ENCODE measurements around the gene NPR2.

Gene NPR2

DNA sequence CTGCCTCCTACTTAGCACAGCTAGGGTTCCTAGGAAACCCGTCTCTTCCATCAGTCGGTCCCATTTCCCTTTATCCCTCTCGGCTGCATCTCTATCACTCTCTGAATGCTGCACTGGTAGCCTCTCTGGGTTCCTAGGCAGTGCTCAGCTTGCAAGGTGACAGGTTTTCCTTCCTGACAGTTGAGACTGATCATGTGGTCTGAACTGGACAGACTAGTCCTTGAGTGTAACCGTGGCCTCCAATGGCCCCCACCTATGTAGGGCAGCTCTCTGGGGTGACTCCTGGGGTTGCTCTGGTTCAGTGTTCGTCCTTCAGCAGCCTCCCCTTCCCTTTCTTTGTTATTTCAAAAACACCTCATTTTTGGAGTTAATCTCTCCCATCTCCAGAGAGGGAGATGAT lies 41.4 kb downstream of the NPR2 start:
- DNase-seq (ENCODE audit: low spot score) = no peak

DNA sequence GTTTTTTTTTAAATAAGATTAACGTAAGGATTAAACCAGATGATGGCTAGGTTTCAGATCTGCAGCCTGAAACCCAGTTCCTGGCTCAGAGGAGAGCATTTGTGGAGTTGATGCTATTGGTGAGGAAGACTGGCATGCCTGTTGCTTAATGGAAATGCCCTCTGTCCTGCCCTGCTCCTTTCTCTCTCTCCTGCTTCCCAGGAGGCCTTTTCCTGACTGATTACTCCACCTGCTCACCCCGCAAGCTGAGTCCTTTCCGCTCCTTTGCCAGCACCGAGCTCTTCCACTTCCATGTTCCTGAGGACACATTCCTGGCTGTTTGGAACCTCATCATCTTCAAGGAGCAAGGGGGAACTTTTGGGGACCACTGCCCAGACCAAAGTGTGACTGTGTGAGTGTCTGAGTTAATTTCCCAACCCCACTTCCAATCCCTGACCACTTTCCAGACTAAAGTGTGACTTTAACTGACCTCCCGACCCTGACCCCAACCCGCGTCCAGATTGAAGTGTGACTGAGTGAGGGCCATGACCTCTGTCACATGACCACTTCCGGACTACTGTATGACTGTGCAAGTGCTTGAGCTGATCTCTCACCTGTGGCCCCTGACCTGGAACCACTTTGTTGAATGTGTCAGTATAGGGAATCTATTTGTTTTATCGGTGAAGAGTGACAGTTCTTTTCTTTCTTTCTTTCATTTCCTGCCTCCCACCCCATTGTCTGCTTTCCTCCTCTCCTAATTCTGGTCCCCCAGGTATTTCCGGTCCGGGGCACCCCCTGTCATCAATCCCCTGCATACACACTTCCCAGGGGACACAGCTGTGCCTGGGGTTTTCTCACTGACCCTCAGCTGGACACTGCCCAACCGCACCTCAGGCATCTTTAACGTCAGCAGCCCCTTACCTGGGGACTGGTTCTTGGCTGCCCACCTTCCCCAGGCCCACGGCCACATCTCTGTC lies 43.1 kb downstream of the NPR2 start:
- no peak for DNase-seq (ENCODE audit: low spot score)

DNA sequence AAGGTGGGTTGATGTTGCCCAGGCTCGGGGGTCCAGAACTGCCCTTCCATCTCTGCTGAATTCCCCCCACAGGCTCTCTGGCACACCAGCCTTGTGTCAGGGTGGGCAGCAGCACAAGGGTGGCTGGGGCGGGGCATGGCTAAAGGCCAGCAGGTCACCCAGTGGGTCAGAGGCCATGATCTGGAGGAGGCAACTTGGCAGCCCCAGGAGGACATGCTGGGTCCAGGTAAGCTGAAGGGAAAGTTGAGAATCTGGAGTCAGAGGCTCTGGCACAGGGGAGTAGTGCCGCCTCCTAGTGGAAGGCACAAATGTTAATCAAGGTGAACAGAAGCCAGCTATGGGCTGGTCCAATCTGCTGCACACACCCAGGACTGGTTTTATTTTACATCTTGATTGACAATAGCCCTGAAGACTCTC lies 43.8 kb downstream of the NPR2 start:
- DNase-seq (ENCODE audit: low spot score) = no peak

DNA sequence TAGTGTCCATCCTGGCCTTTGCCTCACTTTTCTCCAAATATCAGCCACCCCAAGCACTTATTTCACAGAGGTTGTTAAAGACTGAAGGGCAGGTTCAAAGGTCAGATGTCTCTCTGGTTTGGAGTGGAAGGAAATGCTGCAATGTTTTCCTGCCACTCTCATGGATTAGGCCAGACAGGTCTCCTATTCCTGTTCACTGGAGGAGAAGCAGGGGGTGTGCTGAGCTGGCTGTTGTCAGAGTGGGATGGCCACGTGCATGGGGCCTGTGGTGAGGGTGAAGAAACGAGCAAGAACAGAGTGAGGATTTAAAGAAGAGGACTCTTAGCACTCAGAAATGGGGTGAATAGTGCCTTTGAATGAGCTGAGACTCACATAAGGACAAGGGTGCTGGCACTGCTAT lies 44.4 kb downstream of the NPR2 start:
- no peak for DNase-seq (ENCODE audit: low spot score)

DNA sequence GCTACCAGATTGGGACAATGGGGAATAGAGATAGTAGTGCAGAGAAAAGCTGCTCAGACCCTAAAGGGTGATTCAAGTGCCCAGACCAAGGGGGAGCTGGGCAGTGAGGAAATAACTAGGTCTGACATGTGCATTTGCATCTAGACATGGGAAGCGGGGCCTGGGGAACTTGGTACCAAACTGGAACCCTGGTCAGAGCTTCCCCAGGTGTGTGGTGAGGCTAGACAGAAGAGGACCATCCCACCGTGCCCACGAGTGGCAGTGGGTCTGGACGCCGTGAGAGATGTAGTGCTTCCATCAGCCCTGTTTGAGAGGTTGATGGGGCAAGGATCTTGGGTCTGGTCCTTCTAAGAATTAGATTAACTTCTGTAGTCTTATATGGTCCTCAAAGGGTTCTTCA lies 45.2 kb downstream of the NPR2 start:
- DNase-seq (ENCODE audit: low spot score) = no peak

DNA sequence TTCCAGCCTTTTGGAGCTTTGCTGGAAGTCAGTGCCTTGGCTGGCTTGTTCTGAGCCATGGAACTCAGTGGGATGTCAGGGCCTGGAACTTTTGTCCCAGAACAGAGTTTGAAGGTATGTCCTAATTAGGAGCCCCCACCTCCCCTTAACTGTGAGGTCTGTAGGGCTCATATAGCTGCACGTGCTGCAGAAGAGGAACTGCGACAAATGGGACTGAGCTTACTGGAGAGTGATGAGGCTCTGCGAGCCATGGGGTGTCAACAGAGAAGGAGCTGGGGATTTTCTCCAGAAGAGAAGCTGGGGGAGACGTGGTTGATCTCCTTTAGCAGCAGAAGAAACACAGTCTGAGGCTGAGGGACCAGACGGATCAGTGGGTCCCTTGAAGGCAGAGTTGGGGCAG lies 48.5 kb downstream of the NPR2 start:
- DNase-seq (ENCODE audit: low spot score) = no peak

DNA sequence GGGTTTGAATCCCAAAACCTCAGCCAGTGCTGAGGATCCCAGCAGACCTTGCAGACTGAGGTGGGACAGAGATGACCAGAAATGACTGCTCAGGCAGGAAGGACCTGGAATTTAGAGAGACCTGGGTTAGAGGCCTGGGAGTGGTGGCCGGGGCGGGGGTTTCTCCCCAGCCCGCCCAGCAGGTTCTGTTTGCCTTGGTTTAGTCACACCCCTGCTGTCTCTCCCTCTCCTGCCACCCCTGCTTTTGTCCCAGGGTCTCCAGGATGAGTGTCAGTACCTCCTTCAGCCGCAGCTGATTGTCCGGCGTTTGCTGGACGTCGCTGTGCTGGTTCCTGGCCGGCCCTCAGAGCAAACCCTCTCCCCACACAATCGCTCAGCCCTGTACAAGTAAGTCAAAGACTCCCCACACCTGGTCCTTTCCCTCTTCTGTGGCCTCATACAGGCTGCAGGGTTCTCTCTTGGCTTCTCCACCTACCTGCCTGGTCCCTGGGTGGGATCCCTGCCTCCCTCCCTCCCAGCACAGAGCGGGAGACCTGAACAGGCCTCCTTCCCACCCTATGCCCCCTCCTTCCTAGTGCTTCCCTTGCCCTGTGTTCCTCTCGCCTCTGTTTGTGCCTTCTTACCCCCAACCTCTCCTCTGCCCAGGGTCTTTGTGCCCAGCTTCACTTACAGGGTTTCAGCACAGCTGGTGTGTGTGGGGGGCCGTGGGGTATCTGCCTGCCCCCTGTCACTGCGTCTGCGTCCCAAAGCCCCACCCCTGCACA lies 49.7 kb downstream of the NPR2 start:
- DNase-seq (ENCODE audit: low spot score) = no peak

DNA sequence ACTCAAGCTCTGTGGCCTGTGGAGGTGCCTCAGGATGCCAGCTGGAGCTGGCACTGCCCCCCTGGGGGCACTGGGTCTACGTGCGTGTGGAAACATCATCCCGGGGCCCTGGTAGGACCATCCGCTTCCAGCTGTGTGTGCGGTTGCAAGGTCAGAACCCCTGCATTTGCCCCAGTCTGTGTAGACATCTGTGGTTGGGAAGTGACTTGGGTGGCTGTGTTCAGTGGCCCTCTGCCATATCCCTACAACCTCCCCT lies 50.2 kb downstream of the NPR2 start:
- no peak for DNase-seq (ENCODE audit: low spot score)

DNA sequence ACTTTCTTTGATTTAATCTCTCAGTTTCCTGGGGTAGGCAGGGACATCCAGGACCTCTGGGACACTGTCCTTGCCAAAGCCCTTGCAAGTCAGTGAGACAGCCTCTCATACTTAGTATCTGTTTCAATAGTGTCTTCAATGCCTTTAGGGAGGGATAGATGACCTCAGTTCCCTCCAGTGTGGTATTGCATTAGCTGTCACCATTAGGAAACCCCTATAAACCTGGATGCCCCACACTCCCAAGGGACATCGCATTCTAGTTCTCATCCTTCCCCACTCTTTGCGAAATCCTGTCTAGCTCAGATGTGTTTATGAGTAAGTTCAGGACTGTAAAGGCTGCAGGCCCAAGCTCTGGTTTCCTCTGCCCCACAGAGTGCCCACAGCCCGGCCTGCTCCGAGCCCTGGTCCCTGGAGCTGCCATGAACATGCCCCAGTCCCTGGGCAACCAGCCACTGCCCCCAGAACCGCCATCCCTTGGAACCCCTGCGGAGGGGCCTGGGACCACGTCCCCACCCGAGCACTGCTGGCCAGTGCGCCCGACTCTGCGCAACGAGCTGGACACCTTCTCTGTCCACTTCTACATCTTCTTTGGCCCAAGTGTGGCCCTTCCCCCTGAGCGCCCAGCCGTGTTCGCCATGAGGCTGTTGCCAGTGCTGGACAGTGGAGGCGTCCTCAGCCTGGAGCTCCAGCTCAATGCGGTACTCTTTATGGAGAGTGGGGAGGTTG lies 50.8 kb downstream of the NPR2 start:
- no peak for DNase-seq (ENCODE audit: low spot score)

DNA sequence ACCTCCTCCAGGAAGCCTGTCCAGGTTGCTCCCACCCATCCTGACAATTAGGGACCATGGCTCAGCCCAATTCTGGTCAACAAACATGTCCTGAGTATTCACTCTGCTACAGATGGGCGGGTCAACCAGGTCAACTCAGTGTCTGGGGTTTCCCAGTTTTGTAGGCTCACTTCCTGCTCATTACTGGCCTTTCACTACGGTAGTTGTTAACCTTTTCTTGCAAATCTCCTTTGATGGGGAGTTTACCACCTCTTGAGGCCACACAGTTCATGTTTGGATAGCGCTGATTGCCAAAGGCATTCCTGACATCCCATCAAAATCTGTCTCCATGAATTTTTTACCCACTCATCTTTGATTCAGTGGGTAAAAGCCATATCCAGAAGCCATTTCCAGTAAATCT lies 51.4 kb downstream of the NPR2 start:
- DNase-seq (ENCODE audit: low spot score) = no peak

DNA sequence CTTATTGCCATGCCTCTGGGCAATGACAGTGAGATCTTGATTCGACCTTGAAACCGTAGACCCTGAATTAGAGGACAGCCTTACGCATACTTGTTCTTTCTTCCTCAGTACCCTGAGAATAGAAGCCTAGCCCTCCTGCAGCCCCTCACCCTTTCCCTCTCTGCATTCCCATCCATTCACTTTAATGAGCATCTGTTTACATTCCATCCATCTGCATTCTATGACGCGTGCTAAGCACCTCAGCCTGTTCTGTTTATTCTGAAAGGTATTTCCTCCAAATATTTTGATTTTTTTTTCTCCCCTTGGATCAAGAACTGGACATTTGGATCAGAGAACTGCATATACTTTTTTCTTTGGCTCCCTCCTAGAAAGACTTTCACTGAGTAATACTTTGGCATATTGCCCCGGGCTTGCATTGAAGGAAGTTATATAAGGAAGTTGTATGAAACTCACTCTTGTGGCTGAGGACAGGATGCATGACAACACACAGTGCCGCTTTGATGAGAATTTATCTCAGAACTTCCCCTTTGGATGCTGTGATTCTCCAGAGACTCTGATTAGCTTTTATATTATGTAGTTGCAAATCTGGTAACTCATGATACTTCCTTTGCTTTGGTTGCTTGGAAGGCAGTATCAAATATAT lies 53.4 kb downstream of the NPR2 start:
- DNase-seq (ENCODE audit: low spot score) = peak; percentile 44

DNA sequence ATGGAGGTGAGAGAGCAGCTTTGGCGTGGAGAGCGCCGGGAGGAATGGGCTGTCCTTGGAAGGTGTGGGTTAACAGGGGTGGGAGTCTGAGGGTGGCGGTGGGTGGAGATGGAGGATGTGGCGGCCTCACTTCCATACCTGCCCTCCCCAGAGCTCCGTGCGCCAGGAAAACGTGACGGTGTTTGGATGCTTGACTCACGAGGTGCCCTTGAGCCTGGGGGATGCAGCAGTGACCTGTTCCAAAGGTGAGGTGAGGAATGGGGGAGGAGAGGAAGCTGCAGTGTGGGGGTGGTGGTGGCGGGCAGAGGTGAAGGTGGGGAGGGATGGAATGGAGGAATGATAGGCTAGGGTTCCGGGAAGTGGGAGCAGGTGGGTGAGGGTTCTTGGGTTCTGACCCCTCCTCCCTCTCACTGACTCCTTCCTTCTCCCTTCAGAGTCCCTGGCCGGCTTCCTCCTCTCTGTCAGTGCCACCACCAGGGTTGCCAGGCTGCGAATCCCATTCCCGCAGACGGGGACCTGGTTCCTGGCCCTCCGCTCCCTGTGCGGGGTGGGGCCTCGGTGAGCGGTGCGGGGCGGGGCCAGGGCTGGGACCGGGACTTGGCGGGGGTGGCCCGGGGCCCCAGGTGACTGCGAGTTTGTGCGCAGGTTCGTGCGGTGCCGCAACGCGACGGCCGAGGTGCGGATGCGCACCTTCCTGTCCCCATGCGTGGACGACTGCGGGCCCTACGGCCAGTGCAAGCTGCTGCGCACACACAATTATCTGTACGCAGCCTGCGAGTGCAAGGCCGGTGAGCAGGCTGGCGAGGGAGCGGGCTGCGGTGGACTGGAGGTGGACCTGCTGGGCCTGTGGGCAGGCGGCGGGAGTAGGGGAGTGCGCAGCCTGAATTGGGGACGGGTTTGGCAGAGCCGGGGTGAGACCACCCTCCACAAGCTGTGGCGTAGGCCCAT lies 54.7 kb downstream of the NPR2 start:
- no peak for DNase-seq (ENCODE audit: low spot score)

DNA sequence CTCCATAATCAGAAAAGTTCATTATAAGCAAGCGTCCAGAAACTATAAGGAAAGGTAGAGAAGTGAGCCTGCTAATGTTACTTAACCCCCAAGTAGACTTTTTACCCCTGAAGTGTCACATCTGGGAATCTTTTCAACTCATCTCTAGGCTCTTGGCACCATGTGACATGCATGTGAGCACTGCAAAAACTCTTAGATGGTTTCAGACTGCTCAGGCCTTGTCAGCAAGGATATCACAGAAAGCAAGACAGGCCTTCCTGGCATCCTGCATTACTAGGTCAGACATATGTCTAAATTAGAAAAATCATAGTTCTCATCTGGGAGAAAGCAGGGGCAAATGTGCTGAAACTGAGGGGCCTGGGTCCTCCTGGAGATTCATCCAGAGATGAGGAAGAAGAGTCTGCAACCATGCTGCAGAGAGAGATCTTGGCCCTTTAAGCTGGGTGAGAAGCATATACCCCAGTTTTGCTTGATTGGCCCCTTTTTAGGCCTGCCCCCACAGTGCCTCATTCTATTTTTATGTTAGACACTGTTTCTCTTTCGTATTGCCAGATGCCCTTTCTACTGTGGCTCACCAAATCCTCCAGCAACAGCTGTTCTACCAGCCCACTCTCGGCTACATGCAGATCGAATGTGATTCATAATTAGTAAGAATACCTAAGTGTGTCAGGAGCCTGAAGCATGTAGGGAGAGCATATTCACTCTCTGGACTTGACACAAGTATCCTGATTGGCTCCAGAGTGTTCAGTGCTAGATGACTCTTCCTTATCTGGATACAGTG lies 56.6 kb downstream of the NPR2 start:
- peak; percentile 73 for DNase-seq (ENCODE audit: low spot score)

DNA sequence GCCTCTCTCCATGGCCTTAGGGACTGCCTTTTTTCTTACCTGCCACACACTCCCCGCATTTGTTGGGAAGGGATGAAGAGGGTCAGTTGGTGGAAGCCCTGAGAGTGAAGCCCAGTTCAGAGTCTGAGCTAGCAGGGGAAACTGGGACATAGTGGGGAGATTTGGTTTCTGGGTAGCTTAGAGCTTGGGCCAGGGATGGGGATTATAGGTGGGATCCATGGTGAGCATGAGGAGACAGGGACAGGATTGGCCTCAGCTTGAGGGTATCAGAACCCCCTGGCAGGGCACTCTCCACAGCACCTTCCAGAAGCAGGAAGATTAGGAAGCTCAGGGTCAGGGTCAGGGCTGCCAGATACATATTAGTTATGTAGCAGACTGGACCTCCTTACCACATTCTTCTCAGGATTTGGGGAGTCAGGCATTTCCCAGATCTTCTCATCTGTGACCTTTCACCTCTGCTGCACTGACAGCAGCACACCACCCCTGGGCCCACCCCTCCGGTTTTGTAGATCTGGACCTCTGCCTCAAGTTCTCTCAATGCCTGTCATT lies 61.0 kb downstream of the NPR2 start:
- no peak for DNase-seq (ENCODE audit: low spot score)

DNA sequence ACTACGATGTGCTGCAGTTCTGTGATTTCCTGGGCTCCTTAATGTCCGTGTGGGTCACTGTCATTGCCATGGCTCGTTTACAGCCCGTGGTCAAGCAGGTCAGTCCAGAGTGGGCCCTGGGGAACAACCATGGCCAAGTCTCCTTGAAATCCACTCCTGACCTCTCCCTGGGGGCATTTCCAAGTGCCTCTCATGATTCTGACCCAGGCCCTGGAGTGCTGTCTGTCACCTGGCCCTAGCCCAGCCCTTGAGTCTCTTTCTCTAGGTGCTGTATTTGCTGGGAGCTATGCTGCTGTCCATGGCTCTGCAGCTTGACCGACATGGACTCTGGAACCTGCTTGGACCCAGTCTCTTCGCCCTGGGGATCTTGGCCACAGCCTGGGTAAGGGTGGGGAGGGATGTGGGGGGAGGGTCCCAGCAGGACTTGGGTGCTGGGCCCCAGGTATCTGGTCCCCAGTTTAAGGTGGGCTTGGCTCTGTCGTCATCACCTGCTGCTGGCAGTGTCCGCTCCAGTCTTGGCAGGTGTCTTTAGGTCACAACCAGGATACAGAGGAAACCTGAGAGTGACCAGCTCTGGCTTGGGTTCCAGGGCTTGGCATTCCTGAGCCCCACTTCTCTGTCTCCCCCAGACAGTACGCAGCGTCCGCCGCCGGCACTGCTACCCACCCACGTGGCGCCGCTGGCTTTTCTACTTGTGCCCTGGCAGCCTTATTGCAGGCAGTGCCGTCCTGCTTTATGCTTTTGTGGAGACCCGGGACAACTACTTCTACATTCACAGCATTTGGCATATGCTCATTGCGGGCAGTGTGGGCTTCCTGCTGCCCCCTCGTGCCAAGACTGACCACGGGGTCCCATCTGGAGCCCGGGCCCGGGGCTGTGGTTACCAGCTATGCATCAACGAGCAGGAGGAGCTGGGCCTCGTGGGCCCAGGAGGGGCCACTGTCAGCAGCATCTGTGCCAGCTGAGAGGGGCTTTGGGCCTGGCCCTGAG lies 61.8 kb downstream of the NPR2 start:
- no peak for DNase-seq (ENCODE audit: low spot score)

DNA sequence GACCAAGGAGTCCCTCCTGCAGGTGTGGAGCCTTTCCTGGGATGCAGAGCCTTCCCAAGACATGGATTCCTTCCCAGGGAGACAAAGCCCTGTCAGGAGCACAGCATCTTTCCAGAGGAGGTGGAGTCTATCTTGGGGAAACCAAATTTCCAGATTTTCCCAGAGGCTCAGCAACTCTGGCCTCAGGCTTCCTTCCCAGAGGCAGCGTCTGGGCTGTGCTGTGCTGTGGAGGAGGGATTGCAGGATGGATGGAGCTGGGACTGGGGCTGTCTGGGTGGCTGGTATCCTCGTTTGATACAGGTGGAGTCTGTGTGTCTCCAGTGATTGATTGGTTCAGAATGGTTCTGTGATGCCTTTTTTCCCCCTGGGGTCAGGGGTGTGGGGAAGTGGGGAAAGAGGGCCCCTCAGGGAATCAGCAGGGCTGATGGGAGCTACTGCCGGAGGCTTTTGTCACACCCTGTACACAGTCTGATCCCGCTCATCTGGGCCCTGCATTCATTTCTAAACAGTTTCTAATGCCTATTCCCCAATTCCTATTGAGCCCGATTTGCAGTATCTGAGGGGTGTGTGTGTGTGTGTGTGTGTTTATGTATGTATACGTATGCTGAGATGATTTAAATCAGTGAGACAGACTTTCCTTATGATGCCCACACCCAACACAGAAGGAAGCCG lies 62.8 kb downstream of the NPR2 start:
- DNase-seq (ENCODE audit: low spot score) = no peak

DNA sequence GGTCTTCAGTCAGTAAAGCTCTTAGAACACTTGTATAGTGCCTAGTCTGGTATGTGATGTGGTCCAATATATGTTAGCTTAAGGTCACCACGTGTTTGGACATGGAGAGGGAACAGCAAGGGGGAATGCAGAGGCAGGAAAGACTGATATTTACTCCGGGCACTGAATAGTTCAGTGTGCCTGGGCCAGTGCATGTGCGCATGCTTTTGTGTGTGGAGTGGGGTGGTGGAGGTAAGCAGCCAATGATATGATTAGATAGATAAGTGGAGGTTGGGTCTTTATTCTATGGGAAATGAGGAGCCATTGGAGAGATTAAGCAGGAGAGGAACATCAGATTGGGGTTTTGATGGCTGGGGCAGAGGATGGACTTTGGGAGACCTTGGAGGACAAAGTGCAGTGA lies 64.8 kb downstream of the NPR2 start:
- no peak for DNase-seq (ENCODE audit: low spot score)

DNA sequence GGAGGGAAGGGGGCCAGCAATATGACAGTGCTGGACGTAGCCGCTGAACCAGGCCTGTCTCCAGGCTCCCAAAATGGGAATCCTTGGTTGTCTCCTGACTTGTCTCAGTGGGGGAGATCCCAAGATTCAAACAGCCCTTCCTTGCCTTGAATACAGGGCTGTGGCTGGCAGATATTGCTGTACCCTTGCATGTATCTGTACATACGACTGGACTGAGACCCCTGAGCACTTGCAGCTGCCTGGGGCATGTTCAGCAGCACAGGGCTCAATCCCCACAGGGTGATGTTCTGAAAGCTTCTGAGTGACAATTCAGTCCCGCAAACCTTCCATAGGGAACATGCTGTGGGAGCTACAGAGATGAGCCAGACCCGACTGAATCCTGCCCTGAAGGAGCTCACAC lies 65.5 kb downstream of the NPR2 start:
- no peak for DNase-seq (ENCODE audit: low spot score)
